Right lobe of liver (tissue), 6 donors: Measurements from ENCODE around the gene FYCO1. TPM values are rescaled to one million over a fixed set of nuclear protein-coding genes. Genes with fewer than 3 reads are reported as not detected.

ENCODE experiments used
- ATAC-seq, 4 donors: fragments of 200-7000 bp; cut with Tn5 transposase; one replicate each; pipeline ENCODE4 v1.9.1; 2020; ENCODE audit warnings: mild to moderate bottlenecking in 4 of 4, moderate library complexity in 4 of 4
- DNase-seq, 3 donors: peaks; one replicate each; pipeline ENCODE4 v3.0.0-alpha.2; 2020
- H3K27ac ChIP-seq, 3 donors: fragments of 200-600 bp; one replicate each; pipeline ENCODE4 v1.8.0; 2022
- H3K27me3 ChIP-seq, 2 donors: fragments of 200-600 bp; one replicate each; pipeline ENCODE4 v1.8.0; 2022
- H3K36me3 ChIP-seq, 4 donors: fragments of 200-600 bp; sonication (generic) in 1 of 4; one replicate each; pipeline versions ENCODE4 v1.5.1 to v1.8.0; 2017 to 2022; ENCODE audit warnings: control low read depth in 1 of 4
- H3K4me1 ChIP-seq, 4 donors: fragments of 200-600 bp; sonication (generic) in 1 of 4; one replicate each; pipeline versions ENCODE4 v1.5.1 to v1.8.0; 2017 to 2022; ENCODE audit warnings: control low read depth in 1 of 4
- H3K4me3 ChIP-seq, 3 donors: fragments of 200-600 bp; one replicate each; pipeline ENCODE4 v1.8.0; 2022
- H3K9me3 ChIP-seq, 4 donors: fragments of 200-600 bp; sonication (generic) in 1 of 4; one replicate each; pipeline versions ENCODE4 v1.5.1 to v1.8.0; 2017 to 2022; ENCODE audit warnings: control low read depth in 1 of 4
- CTCF ChIP-seq, 4 donors: fragments of 200-600 bp in 3 of 4; fragments of 450-650 bp in 1 of 4; IDR thresholded peaks; one replicate each; pipeline versions ENCODE4 v1.5.1 to v1.8.0; 2016 to 2022; ENCODE audit warnings: antibody characterized with exemption in 4 of 4, mild to moderate bottlenecking in 2 of 4
- POLR2A ChIP-seq: fragments of 450-650 bp; IDR thresholded peaks from one replicate; pipeline ENCODE4 v1.6.1; 2017; ENCODE audit warnings: antibody characterized with exemption, mild to moderate bottlenecking
- WGBS: methylation state at CpG from one replicate; pipeline ENCODE4 v1.1.6; 2018; ENCODE audit warnings: low coverage, low lambda C conversion rate; ENCODE audit not compliant: insufficient coverage; ENCODE audit errors: missing lambda C conversion rate; 5-methylcytosine and 5-hydroxymethylcytosine counted together
- intact Hi-C, 2 donors: fragments of 100-400 bp; cut with DNase I; formaldehyde crosslinking; loops; one replicate each; pipeline versions ENCODE4 v1.11.2 to v1.14.1; 2022
- total RNA-seq, 6 experiments: library from RNA; depleted of rRNA in 2 of 6; stranded (reverse); fragments of >200 nt in 2 of 6; fragmentation: NEBNext Ultra II Directional in 3 of 6; extraction: Animal tissue kit (Norgen Biotek cat#: 25700) in 3 of 6; gene quantifications; one replicate each; pipeline versions ENCODE4 v1.1.0 to v1.2.4, GENCODE V29; 2016 to 2023
- donor health status: DM: no; HTN: yes; CAD: no.
- donor health status: DM: no; HTN: no; CAD: no.
- donor health status: DM: no; HTN: no; CAD: no.
- donor health status: DM: no; HTN: yes; CAD: no.
- donor health status: DM: no; HTN: yes; CAD: no.

The FYCO1 gene
- total RNA-seq, 6 experiments from 2014 or later, result 16.0 to 22.0 (median 21.0) TPM

GRCh38 chr3:45880725-45881077, 114.9 kb downstream of the FYCO1 start:
- 79% methylated on average over 3 of the region's 3 CpGs for WGBS

GRCh38 chr3:45878124-45878523, 117.5 kb downstream of the FYCO1 start:
- no peaks in the 10 kb centered on the region for H3K9me3 ChIP-seq
- DNase-seq (no peak), ATAC-seq (no peak)
- WGBS, result 58% methylated on average over 2 of the region's 2 CpGs
- intact Hi-C loops, result no loop called here
- no peaks in the 10 kb centered on the region for H3K4me1 ChIP-seq
- H3K27me3 ChIP-seq, result no peaks in the 10 kb centered on the region
- no peak overlapping the region for H3K27ac ChIP-seq
- H3K36me3 ChIP-seq, result no peaks in the 10 kb centered on the region
- no peak overlapping the region for H3K4me3 ChIP-seq
- TF ChIP-seq CTCF (IDR thresholded peaks at IDR 0.05) (no peak), POLR2A (no peak)

More at GRCh38 chr3:45880725-45881077, 114.9 kb downstream of the FYCO1 start:
- Histone ChIP-seq H3K9me3 (no peaks in the 10 kb centered on the region), H3K27me3 (no peaks in the 10 kb centered on the region), H3K36me3 (no peaks in the 10 kb centered on the region), H3K4me1 (no peaks in the 10 kb centered on the region), H3K4me3 (no peak overlapping the region), H3K27ac (no peak overlapping the region)
- no peak for ATAC-seq
- TF ChIP-seq POLR2A (no peak), CTCF (IDR thresholded peaks at IDR 0.05) (no peak)
- intact Hi-C loops, result no loop called here
- DNase-seq, result no peak

GRCh38 chr3:45874677-45875346, 120.8 kb downstream of the FYCO1 start:
- H3K4me3 ChIP-seq, result no peak overlapping the region
- H3K27ac ChIP-seq, result no peak overlapping the region
- H3K4me1 ChIP-seq, result no peaks in the 10 kb centered on the region
- intact Hi-C loops, result no loop called here
- no peaks in the 10 kb centered on the region for H3K27me3 ChIP-seq
- no peaks in the 10 kb centered on the region for H3K36me3 ChIP-seq
- no peak for TF ChIP-seq CTCF (IDR thresholded peaks at IDR 0.05)
- TF ChIP-seq POLR2A, result no peak
- H3K9me3 ChIP-seq, result no peaks in the 10 kb centered on the region
- WGBS, result 88% methylated on average over 5 of the region's 5 CpGs
- DNase-seq (no peak), ATAC-seq (no peak)

GRCh38 chr3:45873638-45874037, 122.0 kb downstream of the FYCO1 start:
- H3K27me3 ChIP-seq, result no peaks in the 10 kb centered on the region
- H3K27ac ChIP-seq, result no peak overlapping the region
- WGBS, result 90% methylated on average over 4 of the region's 4 CpGs
- no peak for ATAC-seq
- no peaks in the 10 kb centered on the region for H3K9me3 ChIP-seq
- no peak overlapping the region for H3K4me3 ChIP-seq
- no peak for DNase-seq
- no peaks in the 10 kb centered on the region for H3K4me1 ChIP-seq
- TF ChIP-seq CTCF (IDR thresholded peaks at IDR 0.05), result no peak
- no peak for TF ChIP-seq POLR2A
- no peaks in the 10 kb centered on the region for H3K36me3 ChIP-seq
- intact Hi-C loops, result no loop called here

GRCh38 chr3:45873036-45873435, 122.6 kb downstream of the FYCO1 start:
- ATAC-seq (no peak), DNase-seq (no peak)
- Histone ChIP-seq H3K4me1 (no peaks in the 10 kb centered on the region), H3K9me3 (no peaks in the 10 kb centered on the region), H3K27ac (no peak overlapping the region), H3K4me3 (no peak overlapping the region), H3K27me3 (no peaks in the 10 kb centered on the region), H3K36me3 (no peaks in the 10 kb centered on the region)
- TF ChIP-seq CTCF (IDR thresholded peaks at IDR 0.05) (no peak), POLR2A (no peak)
- intact Hi-C loops, result no loop called here
